B cell (primary cell): ENCODE measurements around the gene GPR137. TPM values are rescaled to one million over a fixed set of nuclear protein-coding genes. Genes with fewer than 3 reads are reported as not detected.
A peak's percentile ranks its signal among the peaks of the same experiment; 100 is the strongest.

Source experiments
- ATAC-seq: fragments of 200-7000 bp; cut with Tn5 transposase; one replicate; pipeline ENCODE4 v1.10.0; 2021; ENCODE audit warnings: low read depth, mild to moderate bottlenecking, moderate number of reproducible peaks, moderate library complexity
- CTCF ChIA-PET: fragments of 350-600 bp; sonication (Branson Sonifier 250); formaldehyde crosslinking; loops from one replicate; lab custom pipeline; 2021; ENCODE audit warnings: antibody characterized with exemption, inconsistent platforms; lab: Charles Lee
- POLR2A ChIA-PET: fragments of 350-600 bp; sonication (Branson Sonifier 250); formaldehyde crosslinking; loops from one replicate; lab custom pipeline; 2021; ENCODE audit warnings: antibody characterized with exemption; lab: Charles Lee
- DNase-seq: peaks from one replicate; pipeline ENCODE4 v3.0.0; 2013
- H2AFZ ChIP-seq: 2 replicates; pipeline ENCODE4 v1.6.1; 2012; ENCODE audit warnings: mild to moderate bottlenecking, low read depth, low read length; ENCODE audit not compliant: insufficient read depth, poor library complexity, severe bottlenecking
- H3K27ac ChIP-seq, 2 donors: 1 replicate in 1 of 2; 2 replicates in 1 of 2; pipeline ENCODE4 v1.5.1; 2012 to 2013; ENCODE audit warnings: low read length in 2 of 2, mild to moderate bottlenecking in 2 of 2, moderate library complexity in 1 of 2
- H3K27me3 ChIP-seq, 4 experiments: fragments of 200-600 bp in 1 of 4; sonication (generic) in 1 of 4; replicated peaks in 1 of 4; 1 replicate in 2 of 4; 2 replicates in 2 of 4; pipeline versions ENCODE4 v1.6.1 to v1.7.0; 2013 to 2016; ENCODE audit warnings: low read length in 3 of 4, mild to moderate bottlenecking in 2 of 4, mixed read lengths in 1 of 4, moderate library complexity in 1 of 4; ENCODE audit not compliant: insufficient read depth in 4 of 4, control insufficient read depth in 3 of 4; ENCODE audit errors: control extremely low read depth in 1 of 4
- H3K36me3 ChIP-seq, 2 experiments: replicated peaks in 1 of 2; 1 replicate in 1 of 2; 2 replicates in 1 of 2; pipeline versions ENCODE4 v1.6.1 to v1.7.1; 2013; ENCODE audit warnings: low read length in 1 of 2; ENCODE audit not compliant: insufficient read depth in 2 of 2, control insufficient read depth in 1 of 2; ENCODE audit errors: control extremely low read depth in 1 of 2, extremely low read depth in 1 of 2
- H3K4me1 ChIP-seq, 2 donors: fragments of 200-600 bp in 1 of 2; sonication (generic) in 1 of 2; 1 replicate in 1 of 2; 2 replicates in 1 of 2; pipeline versions ENCODE4 v1.5.1 to v1.6.1; 2013 to 2017; ENCODE audit warnings: low read length in 2 of 2; ENCODE audit not compliant: control insufficient read depth in 2 of 2, insufficient read depth in 2 of 2
- H3K4me2 ChIP-seq: replicated peaks from 2 replicates; pipeline ENCODE3; 2012; ENCODE audit warnings: mild to moderate bottlenecking, low read depth, low read length; ENCODE audit not compliant: poor library complexity, severe bottlenecking
- H3K4me3 ChIP-seq, 5 experiments: fragments of 200-600 bp in 1 of 5; sonication (generic) in 1 of 5; 1 replicate in 3 of 5; 2 replicates in 2 of 5; pipeline versions ENCODE4 v1.5.1 to v1.7.0; 2011 to 2016; ENCODE audit warnings: low read length in 4 of 5, mild to moderate bottlenecking in 4 of 5, low read depth in 2 of 5, control low read depth in 1 of 5, moderate library complexity in 1 of 5; ENCODE audit not compliant: insufficient read depth in 1 of 5; ENCODE audit errors: control extremely low read depth in 1 of 5, extremely low read depth in 1 of 5
- H3K79me2 ChIP-seq: fragments of 200-600 bp; sonication (generic); one replicate; pipeline ENCODE4 v1.6.0; 2016; ENCODE audit warnings: low read length; ENCODE audit not compliant: control insufficient read depth, insufficient read depth
- H3K9ac ChIP-seq: fragments of 200-600 bp; sonication (generic); 2 replicates; pipeline ENCODE4 v1.6.1; 2017; ENCODE audit warnings: mild to moderate bottlenecking, low read length, moderate library complexity
- H3K9me3 ChIP-seq, 3 donors: one replicate each; pipeline versions ENCODE4 v1.6.1 to v1.7.1; 2013; ENCODE audit warnings: low read length in 2 of 3; ENCODE audit not compliant: control insufficient read depth in 2 of 3, insufficient read depth in 1 of 3; ENCODE audit errors: control extremely low read depth in 1 of 3
- H4K20me1 ChIP-seq: 2 replicates; pipeline ENCODE4 v1.6.0; 2012; ENCODE audit warnings: mild to moderate bottlenecking, low read length; ENCODE audit not compliant: insufficient read depth, control insufficient read depth, poor library complexity, severe bottlenecking
- H3K27ac Mint-ChIP-seq: one replicate; pipeline ENCODE4 v1.8.0; 2021; ENCODE audit warnings: mixed read lengths
- H3K27me3 Mint-ChIP-seq: one replicate; pipeline ENCODE4 v1.8.0; 2021; ENCODE audit warnings: mixed read lengths
- H3K4me1 Mint-ChIP-seq: one replicate; pipeline ENCODE4 v1.8.0; 2021; ENCODE audit warnings: mixed read lengths
- H3K4me3 Mint-ChIP-seq: one replicate; pipeline ENCODE4 v1.8.0; 2021; ENCODE audit warnings: mixed read lengths
- H3K9me3 Mint-ChIP-seq: one replicate; pipeline ENCODE4 v1.8.0; 2022; ENCODE audit warnings: mixed read lengths; ENCODE audit not compliant: insufficient read depth
- EZH2 ChIP-seq: IDR thresholded peaks from 2 replicates; pipeline ENCODE4 v1.6.1; 2012; ENCODE audit warnings: borderline replicate concordance, low read depth, mild to moderate bottlenecking, moderate library complexity, low read length; ENCODE audit not compliant: insufficient read depth, poor library complexity, severe bottlenecking
- WGBS: methylation state at CpG from one replicate; pipeline ENCODE4 v1.1.5; 2013; ENCODE audit warnings: missing lambda C conversion rate; ENCODE audit not compliant: insufficient coverage; 5-methylcytosine and 5-hydroxymethylcytosine counted together
- intact Hi-C: fragments of 100-400 bp; cut with micrococcal nuclease; formaldehyde crosslinking; loops from one replicate; pipeline ENCODE4 v1.10.0; 2022
- polyA plus RNA-seq: library from polyadenylated mRNA; depleted of rRNA; stranded (reverse); fragments of >200 nt; gene quantifications from 2 replicates; pipeline ENCODE4 v1.2.3, GENCODE V29; 2012
- total RNA-seq, 2 donors: library from RNA; stranded (reverse); fragments of 120-200 nt in 1 of 2; gene quantifications; 1 replicate in 1 of 2; 2 replicates in 1 of 2; pipeline versions ENCODE4 v1.2.3 to v1.2.4, GENCODE V29; 2013 to 2022
- TF ChIP-seq, protein P1 (sequence below): fragments of 200-600 bp; IDR thresholded peaks from one replicate; pipeline ENCODE4 v1.8.0; 2022; ENCODE audit warnings: antibody characterized with exemption, mild to moderate bottlenecking

GPR137 gene
- total and polyA plus RNA-seq, 2 donors (not counting 1 experiment from before 2014, with no cell fraction given), result 49.9 to 66.1 TPM

DNA sequence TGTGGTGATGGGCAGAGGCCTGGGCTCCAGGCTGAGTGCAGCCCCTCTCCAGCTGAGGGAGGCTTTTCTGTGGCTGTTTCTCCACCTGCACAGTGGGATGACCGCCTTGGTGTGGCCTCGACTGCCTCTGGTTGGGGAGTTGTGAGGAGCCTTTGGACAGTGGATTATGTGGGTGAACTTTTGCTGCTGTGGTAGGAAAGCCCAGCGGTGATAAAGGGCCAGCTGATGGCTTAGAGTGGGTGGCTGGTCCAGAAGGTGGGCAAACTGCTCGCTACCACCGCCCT, 18.3 kb downstream of the GPR137 start:
- Mint-ChIP-seq H3K4me1 (peaks cover 36% of the 10 kb centered on the region), H3K27ac (peak overlapping the region; percentile 89), H3K4me3 (peak overlapping the region; percentile 90), H3K9me3 (no peaks in the 10 kb centered on the region), H3K27me3 (peaks cover 13% of the 10 kb centered on the region)
- H3K4me1 ChIP-seq, result peaks cover 31 to 52% of the 10 kb centered on the region in 2 donors
- H3K9ac ChIP-seq, result peak overlapping the region; percentile 87
- ATAC-seq (no peak), DNase-seq (no peak)
- H3K36me3 ChIP-seq, result peaks cover 0 to 6% of the 10 kb centered on the region in 2 experiments
- no peak for TF ChIP-seq EZH2
- TF ChIP-seq, protein P1, sequence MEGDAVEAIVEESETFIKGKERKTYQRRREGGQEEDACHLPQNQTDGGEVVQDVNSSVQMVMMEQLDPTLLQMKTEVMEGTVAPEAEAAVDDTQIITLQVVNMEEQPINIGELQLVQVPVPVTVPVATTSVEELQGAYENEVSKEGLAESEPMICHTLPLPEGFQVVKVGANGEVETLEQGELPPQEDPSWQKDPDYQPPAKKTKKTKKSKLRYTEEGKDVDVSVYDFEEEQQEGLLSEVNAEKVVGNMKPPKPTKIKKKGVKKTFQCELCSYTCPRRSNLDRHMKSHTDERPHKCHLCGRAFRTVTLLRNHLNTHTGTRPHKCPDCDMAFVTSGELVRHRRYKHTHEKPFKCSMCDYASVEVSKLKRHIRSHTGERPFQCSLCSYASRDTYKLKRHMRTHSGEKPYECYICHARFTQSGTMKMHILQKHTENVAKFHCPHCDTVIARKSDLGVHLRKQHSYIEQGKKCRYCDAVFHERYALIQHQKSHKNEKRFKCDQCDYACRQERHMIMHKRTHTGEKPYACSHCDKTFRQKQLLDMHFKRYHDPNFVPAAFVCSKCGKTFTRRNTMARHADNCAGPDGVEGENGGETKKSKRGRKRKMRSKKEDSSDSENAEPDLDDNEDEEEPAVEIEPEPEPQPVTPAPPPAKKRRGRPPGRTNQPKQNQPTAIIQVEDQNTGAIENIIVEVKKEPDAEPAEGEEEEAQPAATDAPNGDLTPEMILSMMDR, result no peak
- intact Hi-C loops, result loop anchor here (1.0 to 10.0 kb wide), 3 partner anchors 53 to 469 kb away; partner anchors contain the start of genes MARK2 and PLCB3
- H3K4me3 ChIP-seq, result peak overlapping the region in 3 of 5 experiments; percentile 78 to 87 (median 85)
- peaks cover 30% of the 10 kb centered on the region for H4K20me1 ChIP-seq
- 34% methylated on average over 4 of the region's 5 CpGs for WGBS
- H3K27ac ChIP-seq, result peak overlapping the region; percentile 93 to 94
- H3K79me2 ChIP-seq, result peaks cover 25% of the 10 kb centered on the region
- peaks cover 0 to 20% (median 0%) of the 10 kb centered on the region in 3 donors for H3K9me3 ChIP-seq
- H3K27me3 ChIP-seq, result peaks cover 0 to 37% (median 15%) of the 10 kb centered on the region in 4 experiments
- peak overlapping the region; percentile 97 for H3K4me2 ChIP-seq
- H2AFZ ChIP-seq, result peak overlapping the region; percentile 64
- POLR2A ChIA-PET, result interaction anchor here (1.0 to 3.5 kb wide), 7 partner anchors 14 to 118 kb away, joined by 3 to 21 read pairs (median 7); partner anchors contain the start of genes FERMT3, PRDX5, STIP1 and TRMT112
- CTCF ChIA-PET, result interaction anchor here (1.0 to 5.8 kb wide), 23 partner anchors 10 to 1550 kb away, joined by 3 to 243 read pairs (median 6); partner anchors contain the start of genes BAD, CCDC88B, FERMT3 and GPR137
